ENCODE measurements around the gene CFAP251.
"Not testable (repeated sequence)": the region's sequence is repeated elsewhere in the genome, so short reads cannot be mapped to it uniquely, and the experiment has no call there.

The CFAP251 gene

DNA sequence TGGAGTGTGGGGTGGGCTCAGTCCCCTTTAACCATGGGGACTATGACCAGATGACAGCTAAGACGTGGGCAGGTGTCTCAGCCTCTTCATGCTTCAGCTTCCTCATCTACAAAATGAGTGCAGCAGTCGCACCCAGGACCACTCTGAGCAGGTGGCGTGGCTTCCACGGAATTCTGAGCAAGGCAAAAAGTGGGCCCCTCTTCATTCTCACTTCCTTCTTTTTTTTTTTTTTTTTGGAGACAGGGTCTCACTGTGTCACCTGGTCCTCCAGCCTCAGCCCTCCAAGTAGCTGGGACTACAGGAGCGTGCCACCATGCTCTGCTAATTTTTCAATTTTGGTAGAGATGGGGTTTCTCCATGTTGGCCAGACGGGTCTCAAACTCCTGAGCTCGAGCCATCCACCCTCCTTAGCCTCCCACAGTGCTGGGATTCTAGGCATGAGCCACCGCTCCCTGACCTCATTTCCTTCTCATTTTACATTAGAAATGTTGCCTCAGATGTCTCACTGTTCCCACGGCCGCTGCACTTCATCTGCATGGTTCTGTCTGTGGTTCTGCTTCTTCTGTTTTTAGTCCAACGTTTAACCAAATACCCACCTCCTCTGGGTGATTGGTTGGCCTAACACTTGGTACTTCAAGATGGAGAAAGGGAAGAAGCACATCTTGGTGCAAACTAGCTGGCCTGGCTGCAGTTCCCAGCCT is 61.9 kb downstream of the CFAP251 start:
- peak; percentile 24 for DNase-seq

DNA sequence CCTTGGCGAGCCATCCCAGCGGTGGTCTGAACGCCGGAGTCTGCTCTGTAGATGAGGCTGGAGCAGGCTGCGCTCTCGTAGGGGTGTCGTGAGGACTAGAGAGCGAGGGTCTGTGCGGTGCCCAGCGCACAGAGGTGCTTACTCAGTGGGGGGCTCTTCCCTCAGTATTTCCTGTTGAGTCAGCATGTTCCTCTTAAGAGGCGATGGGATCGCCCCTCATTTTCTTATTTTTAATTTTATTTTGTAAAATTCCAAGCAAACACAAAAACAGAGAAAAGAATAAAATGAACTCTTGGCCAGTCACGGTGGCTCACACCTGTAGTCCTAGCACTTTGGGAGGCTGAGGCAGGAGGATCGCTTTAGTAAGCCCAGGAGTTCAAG is 62.5 kb downstream of the CFAP251 start:
- no peak for DNase-seq

DNA sequence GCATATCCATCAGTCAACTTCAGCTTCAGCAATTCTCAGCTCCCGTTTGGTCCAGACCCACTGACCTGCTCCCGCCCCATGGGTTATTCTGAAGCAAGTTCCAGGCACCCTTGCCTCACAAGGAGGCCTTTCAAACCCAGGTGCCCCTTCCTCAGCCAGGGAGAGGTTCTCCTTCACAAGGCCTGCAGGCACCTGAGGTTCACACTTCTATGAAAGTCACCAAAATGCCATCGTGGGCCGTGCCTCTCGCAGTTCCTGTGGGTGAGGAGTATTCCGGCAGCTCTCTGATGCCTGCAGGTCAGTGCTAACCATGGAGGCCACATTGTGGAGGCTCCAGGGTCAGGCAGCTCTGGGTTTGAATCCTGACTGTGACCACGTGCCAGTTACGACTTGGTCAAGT is 63.1 kb downstream of the CFAP251 start:
- no peak for DNase-seq

DNA sequence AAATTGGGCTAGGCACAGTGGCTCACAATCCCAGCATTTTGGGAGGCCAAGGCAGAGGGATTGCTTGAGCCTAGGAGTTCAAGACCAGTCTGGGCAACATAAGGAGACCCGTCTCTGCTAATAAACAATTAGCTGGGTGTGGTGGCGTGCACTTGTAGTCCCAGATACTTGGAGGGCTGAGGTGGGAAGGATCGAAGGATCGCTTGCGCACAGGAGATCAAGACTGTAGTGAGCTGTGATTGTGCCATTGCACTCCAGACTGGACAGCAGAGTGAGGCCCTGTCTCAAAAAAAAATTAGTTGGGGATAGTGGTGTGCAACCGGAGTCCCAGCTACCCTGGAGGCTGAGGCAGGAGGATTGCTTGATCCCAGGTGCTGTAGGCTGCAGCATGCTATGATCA is 64.6 kb downstream of the CFAP251 start:
- no peak for DNase-seq

DNA sequence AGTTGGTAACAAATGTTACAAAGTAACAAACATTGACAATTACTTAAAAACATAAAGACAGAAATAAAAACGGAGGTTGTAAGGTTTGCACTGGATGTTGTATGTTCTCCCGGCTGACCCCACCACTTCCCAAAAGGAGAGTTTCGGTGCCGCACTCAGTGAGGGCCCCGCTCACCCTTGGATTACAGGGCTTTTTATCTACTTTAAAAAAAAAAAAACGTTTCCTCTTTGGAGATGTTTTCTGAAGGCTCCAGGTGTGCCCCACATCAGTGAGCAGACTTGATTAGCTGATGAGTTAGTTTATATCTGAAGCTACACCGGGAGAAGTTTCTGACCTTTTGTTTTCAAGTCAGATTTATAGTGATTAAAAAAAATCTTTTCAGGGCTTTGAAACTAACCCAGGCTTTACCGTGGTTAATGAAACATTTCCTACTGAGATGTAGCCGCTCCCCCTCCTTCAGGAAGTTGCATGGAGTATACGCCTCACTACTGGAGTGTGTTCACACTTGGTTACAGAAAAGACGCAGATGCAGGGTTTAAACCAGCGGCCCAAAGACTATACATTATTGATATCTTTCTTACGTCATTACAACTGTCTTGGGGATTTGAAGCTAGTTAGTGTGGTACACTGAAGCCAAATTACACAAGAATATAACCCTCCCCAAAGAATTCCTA is 65.3 kb downstream of the CFAP251 start:
- peak; percentile 30 for DNase-seq

DNA sequence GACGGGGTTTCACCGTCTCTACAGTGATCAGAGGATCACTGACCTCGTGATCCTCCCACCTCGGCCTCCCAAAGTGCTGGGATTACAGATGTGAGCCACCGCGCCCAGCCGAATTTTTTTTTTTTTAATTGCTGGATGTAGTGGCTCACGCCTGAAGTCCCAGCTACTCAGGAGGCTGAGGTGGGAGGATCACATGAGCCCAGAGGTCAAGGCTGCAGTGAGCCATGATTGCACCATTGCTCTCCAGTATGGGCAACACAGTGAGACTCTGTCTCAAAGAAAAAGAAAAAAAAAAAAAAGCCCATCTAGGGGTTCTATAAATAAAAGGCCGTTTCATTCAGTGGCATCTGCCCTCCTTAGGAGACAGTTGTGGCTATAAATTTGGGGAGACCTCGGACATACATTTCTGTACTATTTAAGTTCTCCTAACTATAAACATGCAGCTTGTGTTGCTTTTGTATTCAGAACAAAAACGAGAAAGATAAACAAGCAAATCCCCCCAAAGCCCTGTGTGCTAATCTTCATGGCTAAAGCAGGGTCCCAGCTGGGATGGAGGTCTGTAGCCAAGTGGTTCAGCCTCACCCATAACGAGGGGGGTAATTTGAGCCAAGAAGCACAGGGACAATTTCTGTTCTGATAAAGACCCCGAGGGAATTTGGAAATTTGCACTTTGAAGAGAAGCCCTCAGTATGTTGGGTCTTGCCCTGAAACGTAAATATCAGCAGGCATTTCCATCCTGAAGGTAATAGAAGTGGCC is 68.3 kb downstream of the CFAP251 start:
- no peak for DNase-seq

DNA sequence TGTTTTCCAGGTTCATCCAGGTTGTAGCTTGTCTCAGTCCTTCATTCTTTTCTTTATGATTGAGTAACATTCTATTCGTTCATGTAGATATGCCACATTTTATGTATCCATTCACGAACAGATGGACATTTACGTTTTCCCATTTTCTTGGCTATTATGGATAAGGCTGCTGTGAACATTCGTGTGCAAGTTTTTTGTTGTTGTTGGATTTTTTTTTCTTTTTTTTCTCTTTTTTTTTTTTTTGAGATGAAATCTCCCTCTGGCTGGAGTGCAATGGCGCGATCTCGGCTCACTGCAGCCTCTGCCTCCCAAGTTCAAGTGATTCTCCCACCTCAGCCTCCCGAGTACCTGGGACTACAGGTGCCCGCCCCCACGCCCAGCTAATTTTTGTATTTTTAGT is 70.1 kb downstream of the CFAP251 start:
- DNase-seq = not testable (repeated sequence)

DNA sequence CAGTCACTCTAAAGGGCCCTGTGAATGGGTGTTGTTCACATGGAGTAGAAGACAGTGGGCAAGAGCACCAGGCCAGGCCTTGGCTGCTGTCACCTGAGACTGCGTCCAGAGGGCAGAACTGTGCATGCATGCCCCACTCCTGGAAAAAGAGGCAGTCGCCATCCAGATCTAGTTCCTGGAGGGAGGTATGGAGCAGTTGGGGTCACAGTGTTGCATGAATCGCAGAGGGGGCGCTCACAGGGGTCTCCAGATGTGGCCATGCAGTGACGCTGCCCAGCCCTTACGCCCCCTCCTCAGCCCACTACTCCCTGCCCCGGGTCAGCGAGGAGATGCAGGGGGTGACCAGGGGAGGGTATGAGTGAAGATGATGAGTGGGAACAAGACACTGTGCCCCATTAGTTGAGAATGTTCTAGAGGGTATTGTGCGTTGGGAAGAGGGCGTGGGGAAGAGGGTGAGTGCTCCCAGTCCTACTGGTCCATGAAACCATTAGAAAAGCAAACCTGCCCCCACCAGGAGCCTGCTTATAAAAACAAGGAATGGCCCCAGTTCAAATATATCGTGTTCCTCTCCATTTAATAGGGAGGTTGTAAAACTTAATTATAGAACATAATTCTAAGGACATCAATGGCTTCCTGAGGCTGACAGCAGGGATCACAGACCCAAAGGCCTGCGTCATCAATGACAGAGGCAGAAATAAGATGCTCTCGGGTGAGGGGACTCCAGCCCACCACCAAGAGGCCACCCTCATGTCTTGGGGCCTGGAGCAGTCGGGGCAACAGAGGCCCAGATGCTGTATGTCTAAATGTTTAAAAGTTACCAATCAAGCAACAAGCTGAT is 71.1 kb downstream of the CFAP251 start:
- DNase-seq = no peak

DNA sequence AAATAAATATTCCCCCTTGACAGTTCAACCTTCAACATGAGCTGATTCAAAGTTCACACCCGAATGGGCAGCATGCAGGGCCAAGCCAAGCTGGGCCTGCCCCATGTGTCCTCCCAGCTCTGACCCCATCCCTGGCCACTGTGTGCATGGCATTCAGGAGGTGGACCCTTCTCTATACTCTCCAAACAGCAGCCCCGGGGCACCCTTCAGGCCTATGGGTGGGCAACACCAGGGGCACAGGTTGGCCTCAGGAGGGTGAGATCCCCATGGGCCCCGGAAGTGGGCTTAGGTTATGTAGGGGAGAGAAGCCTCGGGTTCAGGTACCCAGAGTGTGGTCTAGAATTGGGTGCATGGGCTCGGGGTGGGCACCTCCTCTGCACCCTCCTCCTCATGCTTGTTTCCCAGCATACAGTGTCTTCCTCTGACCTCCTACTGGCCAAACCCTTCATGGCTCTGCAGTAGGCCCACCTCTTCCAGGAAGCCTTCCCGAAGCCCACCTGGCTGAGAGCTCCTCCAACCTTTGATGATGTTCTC is 71.8 kb downstream of the CFAP251 start:
- no peak for DNase-seq

DNA sequence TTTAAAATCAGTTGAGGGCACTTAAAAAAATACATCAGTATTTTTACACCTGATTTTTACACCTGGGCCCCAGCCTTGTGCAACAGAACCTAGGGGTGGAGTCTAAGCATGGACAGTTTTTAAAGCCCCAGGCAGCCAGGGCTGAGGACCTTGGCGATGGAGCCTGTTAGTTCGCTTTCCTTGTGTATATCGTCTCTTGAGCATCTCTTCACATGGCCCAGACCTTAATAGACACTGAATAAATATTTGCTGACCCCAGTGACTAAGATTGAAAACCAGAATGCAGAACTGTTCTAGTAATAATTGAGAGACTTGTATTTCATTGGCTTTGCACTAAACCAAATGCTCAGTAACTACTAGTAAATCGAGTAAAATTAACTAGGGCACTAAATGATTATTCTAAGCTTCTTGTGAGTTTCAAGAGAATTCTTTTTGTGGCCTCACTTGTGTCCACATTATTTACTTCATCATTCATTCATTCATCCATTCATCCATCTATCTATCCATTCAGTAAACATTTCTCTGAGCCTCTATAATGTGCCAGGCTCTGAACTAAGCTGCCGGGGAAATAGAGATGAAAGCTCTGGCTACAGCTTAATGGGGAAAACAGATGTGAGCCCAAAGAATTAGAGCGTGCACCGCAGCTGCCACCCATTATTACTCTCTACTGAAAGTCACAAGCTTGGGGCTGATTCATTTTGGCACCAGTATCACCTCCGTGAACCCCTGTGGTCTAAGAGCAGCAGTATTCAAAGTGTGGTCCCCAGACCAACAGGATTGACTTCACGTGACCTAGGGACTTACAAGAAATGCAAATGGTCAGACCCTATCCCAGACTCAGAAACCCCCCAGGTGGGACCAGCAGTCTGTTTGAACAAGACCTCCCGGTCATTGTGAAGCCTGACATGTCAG is 72.6 kb downstream of the CFAP251 start:
- DNase-seq = peak; percentile 34

DNA sequence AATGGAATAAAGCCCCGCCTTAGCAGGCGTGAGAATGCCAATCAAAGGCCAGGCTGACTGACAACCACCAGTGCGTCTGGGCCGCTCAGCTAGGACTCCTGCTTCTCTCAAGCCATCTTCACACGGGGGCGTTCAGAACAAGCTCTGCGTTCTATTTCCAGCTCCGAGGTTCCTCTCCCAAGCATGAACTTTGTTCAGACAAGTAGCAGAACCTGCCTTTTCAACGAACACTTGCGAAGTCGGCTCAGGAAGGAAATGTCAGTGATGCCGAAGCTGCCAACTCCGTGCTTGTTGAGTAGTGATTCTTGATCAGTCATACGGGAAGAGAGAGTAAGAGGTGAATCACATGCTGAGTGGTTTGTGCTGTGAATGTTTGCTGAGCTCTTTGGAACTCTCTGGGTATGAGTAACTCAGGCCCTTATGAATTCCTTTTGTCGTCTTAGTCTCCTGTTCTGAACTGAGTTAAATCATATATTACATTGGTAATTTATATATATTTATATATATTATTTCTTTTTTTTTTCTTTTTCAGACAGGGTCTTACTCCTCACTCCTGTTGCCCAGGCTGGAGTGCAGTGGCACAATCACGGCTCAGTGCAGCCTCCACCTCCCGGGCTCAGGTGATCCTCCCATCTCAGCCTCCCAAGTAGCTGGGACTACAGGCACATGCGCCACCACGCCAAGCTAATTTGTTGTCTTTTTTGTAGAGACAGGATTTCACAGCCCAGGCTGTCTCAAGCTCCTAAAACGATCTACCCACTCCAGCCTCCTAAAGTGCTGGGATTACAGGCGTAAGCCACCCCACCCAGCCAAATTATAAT is 73.9 kb downstream of the CFAP251 start:
- DNase-seq = peak; percentile 98

DNA sequence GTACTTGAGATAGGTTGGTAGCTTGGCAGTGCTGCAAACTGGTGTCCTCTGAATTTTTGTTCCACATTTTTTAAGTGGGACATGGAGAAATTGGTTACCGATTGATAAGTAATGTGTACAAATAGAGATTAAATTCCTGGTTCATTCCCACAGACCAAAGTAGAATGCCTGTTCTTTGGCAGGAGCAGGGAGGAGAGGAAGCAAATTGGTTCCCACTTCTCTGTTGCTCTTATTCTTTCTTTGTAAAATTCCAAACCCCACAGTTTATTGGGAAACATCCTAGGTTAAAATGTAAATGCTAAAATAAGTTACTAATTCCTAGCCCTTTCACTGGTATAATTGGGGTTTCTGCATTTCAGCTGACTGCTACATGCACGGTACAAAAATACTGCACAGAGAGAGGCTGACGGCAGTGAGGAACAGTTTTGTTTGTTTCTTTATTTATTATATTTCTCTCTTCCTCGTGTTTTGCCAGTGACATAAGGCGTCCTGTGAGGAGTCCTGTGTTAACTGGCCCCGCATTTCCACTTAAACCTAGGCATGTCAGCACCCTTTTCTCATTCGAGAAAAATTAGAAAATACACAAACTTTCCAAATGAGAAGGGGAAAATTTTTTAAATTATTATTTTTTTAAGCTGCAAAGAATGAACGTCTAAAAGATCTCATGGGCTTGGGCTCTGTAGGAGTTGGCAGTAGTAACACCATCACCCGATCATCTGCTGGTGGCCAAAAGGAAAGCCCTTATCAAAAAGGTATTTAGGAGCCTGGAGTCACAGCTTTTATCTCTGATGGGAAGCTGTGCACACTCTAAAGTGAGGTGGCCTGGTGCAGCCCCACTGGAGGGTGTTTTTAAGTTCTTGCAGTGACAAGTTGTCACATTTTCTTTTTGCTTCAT is 77.9 kb downstream of the CFAP251 start:
- DNase-seq = no peak

DNA sequence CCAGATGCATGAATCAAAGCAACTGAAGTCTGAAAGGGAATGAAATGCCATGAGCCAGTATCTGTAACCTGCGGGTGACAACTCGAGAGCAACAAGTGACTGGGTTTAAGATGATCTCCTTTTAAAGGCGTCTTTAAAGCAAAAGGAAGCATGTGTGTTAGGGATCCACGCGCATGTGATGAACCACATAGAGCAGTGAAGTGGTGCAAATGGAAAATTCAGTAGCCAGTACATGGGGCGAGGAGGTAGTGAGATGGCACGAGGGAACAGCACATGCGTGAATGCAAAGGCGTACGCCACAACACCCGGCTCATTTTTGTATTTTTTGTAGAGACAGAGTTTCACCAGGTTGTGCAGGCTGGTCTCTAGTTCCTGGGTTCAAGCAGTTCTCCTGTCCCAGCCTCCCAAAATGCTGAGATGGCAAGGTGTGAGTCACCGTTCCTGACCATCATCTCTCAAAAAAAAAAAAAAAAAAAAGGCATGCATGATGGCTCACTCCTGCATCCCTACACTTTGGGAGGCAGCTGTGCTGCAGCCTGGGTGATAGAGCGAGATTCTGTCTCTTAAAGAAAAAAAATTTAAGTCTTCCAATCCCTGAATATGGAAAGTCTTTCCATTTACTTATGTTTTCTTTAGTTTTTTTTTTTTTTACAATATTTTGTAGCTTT is 78.7 kb downstream of the CFAP251 start:
- DNase-seq = peak; percentile 38

DNA sequence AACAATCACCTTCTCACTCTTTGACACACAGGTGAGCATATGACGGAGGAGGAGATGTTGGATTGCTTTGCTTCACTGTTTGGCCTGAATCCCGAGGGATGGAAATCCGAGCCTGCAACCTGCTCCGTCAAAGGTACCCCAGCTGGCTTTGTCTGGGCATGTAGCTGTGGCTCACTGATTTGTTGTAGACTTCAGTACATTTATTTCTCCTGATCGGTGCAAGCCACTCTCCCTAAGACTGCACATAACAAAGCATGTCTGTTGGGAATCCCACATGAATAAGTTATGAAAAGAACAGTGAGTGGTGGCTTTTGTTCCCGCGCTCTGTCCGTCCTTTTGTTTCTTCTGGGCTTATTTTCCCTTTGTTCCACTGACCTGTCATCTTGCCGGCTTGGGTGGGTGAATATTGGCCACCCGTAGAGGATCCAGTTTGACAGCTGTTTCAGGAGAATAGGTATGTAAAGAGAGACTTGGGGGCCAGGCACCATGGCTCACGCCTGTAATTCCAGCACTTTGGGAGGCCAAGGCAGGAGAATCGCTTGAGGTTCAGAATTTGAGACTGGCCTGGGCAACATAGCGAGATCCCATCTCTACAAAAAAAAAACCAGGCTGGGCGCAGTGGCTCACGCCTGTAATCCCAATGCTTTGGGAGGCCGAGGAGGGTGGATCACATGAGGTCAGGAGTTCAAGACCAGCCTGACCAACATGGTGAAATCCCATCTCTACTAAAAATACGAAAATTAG is 83.2 kb downstream of the CFAP251 start:
- no peak for DNase-seq

DNA sequence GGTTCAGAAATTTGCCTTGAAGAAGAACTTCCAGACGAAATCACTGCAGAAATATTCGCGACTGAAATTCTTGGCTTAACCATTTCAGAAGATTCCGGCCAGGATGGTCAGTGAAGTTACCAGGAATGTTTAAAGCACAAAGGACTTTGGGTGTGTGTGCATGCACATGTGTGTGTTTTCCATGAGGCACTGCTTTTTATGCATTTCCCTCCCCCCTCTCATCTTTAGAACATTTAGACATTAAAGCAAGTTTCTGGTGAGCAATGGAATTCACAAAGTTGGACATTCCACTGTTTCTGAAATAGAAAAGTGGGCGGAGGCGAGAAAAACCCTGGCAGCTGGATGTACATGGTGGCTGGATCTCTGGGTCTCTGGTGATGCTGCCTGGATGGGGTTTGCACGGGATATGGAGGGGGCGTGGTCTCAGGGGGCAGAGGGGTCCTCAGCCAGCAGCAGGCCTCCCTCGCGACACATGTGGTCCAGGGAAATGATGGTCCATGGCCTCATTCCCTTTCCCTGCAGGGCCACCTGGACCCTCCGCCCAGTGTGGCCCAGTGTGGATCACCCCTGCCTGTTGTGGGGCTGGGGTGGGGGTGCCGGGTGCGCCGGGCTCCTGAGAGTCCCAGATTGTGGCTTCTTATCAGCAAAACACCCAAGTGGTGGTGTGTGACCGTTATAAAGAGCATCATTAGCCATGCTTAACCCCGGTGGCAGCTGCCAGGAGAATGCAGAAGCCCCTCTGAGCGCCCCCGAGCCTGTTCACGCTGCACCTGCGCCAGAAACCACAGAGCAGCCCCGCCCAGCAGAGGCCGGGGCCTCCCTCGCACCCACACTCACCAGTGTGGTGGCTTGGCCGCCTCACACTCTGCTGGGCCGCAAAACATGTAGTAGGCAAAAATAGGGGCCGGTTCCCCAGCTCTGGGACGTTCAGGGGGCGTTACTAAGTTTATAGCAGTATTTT is 85.5 kb downstream of the CFAP251 start:
- DNase-seq = peak; percentile 78

DNA sequence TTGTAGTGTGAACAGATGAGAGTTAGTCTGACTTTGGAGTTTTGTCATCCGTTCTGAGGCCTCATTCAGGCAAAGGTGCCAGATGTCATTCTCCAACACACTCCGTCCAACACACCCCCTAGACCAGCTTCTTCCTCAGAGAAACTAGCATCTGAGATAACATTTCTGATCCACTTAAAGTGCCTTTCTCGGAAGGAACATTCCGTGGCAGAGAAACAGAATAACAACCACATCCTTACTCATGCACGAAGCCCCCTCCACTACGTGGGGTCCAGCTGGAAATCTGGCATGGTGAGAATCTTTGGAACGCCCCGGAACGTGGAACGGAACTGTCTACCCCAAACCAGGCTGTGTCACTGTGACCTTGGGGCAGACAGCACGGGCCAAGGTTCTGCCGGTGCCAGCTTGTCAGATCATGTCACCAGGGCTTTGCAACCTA is 86.3 kb downstream of the CFAP251 start:
- no peak for DNase-seq

DNA sequence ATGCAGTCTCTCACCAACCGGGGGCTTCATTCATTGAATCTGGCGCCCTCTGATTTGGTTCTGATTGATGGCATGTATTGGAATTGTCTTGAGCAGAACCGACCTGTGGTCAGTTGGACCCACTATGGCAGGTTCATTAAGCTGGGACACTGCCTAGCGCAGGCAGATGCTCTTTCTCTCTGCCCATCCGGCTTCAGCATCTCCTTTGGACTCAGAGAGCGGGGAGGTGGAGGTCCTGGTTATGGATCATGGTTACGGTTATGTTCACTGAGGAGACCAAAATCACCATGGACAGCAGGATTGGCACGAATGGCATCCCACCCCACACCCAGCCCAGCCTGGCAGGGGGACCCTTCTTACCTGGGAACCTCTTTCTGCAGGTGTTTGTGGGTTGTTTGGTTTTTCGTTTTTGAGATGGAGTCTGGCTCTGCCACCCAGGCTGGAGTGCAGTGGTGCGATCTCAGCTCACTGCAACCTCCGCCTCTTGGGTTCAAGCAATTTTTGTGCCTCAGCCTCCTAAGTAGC is 86.9 kb downstream of the CFAP251 start:
- DNase-seq = no peak

Data from fibroblast of skin of right quadriceps (primary cell).